Ascending aorta (tissue), 2 donors: ENCODE measurements around the gene KCNK3. TPM values are rescaled to one million over a fixed set of nuclear protein-coding genes. Genes with fewer than 3 reads are reported as not detected.

Experiments
- DNase-seq, 2 donors: peaks; one replicate each; pipeline ENCODE4 v3.0.0-alpha.2; 2019; ENCODE audit warnings: low spot score in 2 of 2
- H3K27ac ChIP-seq, 2 donors: fragments of 200-600 bp; sonication (generic); one replicate each; pipeline ENCODE4 v1.5.1; 2016 to 2017; ENCODE audit warnings: mild to moderate bottlenecking in 1 of 2
- H3K27me3 ChIP-seq: fragments of 200-600 bp; sonication (generic); one replicate; pipeline ENCODE4 v1.5.1; 2017
- H3K36me3 ChIP-seq, 2 donors: fragments of 200-600 bp; sonication (generic); one replicate each; pipeline ENCODE4 v1.5.1; 2016
- H3K4me1 ChIP-seq, 2 donors: fragments of 200-600 bp; sonication (generic); one replicate each; pipeline ENCODE4 v1.5.1; 2016 to 2017; ENCODE audit warnings: mild to moderate bottlenecking in 1 of 2
- H3K4me3 ChIP-seq, 2 donors: fragments of 200-600 bp; sonication (generic); one replicate each; pipeline ENCODE4 v1.5.1; 2016 to 2017; ENCODE audit warnings: mild to moderate bottlenecking in 1 of 2
- H3K9me3 ChIP-seq, 2 donors: fragments of 200-600 bp; sonication (generic); one replicate each; pipeline ENCODE4 v1.5.1; 2016
- intact Hi-C: fragments of 100-400 bp; cut with DNase I; formaldehyde crosslinking; loops from one replicate; pipeline ENCODE4 v1.15.1; 2023
- total RNA-seq: library from RNA; depleted of rRNA; stranded (reverse); fragments of >200 nt; gene quantifications from one replicate; pipeline ENCODE4 v1.1.0, GENCODE V29; 2016
- TF ChIP-seq, protein P1 (sequence below), 3 experiments: fragments of 200-600 bp in 2 of 3; fragments of 450-650 bp in 1 of 3; sonication (generic) in 2 of 3; IDR thresholded peaks; one replicate each; pipeline ENCODE4 v1.5.1; 2016 to 2019; ENCODE audit warnings: antibody characterized with exemption in 3 of 3, mild to moderate bottlenecking in 1 of 3, moderate library complexity in 1 of 3

Gene KCNK3
- total RNA-seq, 1 donor from 2014 or later: 7.2 TPM

DNA sequence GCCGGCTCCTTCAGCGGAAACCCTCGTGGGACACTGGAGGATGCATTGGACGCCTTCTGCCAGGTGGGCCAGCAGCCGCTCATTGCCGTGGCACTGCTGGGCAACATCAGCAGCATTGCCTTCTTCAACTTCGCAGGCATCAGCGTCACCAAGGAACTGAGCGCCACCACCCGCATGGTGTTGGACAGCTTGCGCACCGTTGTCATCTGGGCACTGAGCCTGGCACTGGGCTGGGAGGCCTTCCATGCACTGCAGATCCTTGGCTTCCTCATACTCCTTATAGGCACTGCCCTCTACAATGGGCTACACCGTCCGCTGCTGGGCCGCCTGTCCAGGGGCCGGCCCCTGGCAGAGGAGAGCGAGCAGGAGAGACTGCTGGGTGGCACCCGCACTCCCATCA, 85.6 kb downstream of the KCNK3 start:
- Histone ChIP-seq H3K4me3 (no peak overlapping the region), H3K4me1 (no peaks in the 10 kb centered on the region), H3K27ac (no peak overlapping the region), H3K36me3 (peaks cover 67 to 73% of the 10 kb centered on the region in 2 donors), H3K9me3 (no peaks in the 10 kb centered on the region), H3K27me3 (no peaks in the 10 kb centered on the region)
- intact Hi-C loops: no loop called here
- DNase-seq: no peak
- TF ChIP-seq, protein P1, sequence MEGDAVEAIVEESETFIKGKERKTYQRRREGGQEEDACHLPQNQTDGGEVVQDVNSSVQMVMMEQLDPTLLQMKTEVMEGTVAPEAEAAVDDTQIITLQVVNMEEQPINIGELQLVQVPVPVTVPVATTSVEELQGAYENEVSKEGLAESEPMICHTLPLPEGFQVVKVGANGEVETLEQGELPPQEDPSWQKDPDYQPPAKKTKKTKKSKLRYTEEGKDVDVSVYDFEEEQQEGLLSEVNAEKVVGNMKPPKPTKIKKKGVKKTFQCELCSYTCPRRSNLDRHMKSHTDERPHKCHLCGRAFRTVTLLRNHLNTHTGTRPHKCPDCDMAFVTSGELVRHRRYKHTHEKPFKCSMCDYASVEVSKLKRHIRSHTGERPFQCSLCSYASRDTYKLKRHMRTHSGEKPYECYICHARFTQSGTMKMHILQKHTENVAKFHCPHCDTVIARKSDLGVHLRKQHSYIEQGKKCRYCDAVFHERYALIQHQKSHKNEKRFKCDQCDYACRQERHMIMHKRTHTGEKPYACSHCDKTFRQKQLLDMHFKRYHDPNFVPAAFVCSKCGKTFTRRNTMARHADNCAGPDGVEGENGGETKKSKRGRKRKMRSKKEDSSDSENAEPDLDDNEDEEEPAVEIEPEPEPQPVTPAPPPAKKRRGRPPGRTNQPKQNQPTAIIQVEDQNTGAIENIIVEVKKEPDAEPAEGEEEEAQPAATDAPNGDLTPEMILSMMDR (IDR thresholded peaks at IDR 0.05): no peak

DNA sequence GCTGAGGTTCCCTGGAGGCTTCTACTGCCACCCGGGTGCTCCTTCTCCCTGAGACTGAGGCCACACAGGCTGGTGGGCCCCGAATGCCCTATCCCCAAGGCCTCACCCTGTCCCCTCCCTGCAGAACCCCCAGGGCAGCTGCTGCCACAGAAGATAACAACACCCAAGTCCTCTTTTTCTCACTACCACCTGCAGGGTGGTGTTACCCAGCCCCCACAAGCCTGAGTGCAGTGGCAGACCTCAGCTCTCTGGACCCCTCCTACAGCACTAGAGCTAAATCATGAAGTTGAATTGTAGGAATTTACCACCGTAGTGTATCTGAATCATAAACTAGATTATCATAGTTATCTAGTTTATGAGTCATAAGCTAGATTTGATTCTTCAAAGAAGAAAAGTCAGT, 86.0 kb downstream of the KCNK3 start:
- no peak overlapping the region for H3K27ac ChIP-seq
- TF ChIP-seq, protein P1 (IDR thresholded peaks at IDR 0.05): no peak
- H3K9me3 ChIP-seq: no peaks in the 10 kb centered on the region
- intact Hi-C loops: no loop called here
- H3K36me3 ChIP-seq: peaks cover 67 to 73% of the 10 kb centered on the region in 2 donors
- H3K27me3 ChIP-seq: no peaks in the 10 kb centered on the region
- no peak overlapping the region for H3K4me3 ChIP-seq
- no peak for DNase-seq
- no peaks in the 10 kb centered on the region for H3K4me1 ChIP-seq

DNA sequence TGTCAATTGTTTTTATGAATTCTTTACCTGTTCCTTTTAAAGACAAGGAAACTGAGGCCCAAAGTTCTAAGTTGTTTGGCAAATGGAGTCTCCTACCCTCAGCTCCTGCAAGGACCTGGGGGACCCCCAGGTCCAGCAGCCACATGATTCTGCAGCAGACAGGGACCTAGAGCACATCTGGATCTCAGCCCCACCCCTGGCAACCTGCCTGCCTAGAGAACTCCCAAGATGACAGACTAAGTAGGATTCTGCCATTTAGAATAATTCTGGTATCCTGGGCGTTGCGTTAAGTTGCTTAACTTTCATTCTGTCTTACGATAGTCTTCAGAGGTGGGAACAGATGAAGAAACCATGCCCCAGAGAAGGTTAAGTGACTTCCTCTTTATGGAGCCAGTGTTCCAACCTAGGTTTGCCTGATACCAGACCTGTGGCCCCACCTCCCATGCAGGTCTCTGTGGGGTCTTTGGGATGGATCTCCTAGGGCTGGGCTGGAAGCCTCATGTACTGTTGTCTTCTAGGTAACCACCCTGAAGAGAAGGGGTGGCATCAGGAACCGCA, 87.8 kb downstream of the KCNK3 start:
- H3K4me1 ChIP-seq: peaks cover 0 to 4% of the 10 kb centered on the region in 2 donors
- peaks cover 56 to 58% of the 10 kb centered on the region in 2 donors for H3K36me3 ChIP-seq
- intact Hi-C loops: no loop called here

More for the DNA sequence above, 87.8 kb downstream of the KCNK3 start:
- no peaks in the 10 kb centered on the region for H3K9me3 ChIP-seq
- H3K27ac ChIP-seq: no peak overlapping the region
- no peak overlapping the region for H3K4me3 ChIP-seq
- TF ChIP-seq, protein P1 (IDR thresholded peaks at IDR 0.05): no peak
- H3K27me3 ChIP-seq: no peaks in the 10 kb centered on the region
- DNase-seq: no peak

Other genes starting within 250 kb of the KCNK3 start
- gene OTOF, start 214.6 kb upstream of the KCNK3 start, total RNA-seq: not detected
- not detected for gene CIB4, start 51.4 kb upstream of the KCNK3 start, total RNA-seq
- 43.4 TPM for gene SLC35F6, start 71.6 kb downstream of the KCNK3 start, total RNA-seq
- not detected for gene CENPA, start 93.3 kb downstream of the KCNK3 start, total RNA-seq
- not detected for gene DPYSL5, start 155.4 kb downstream of the KCNK3 start, total RNA-seq